GM18526 (cell line): ENCODE measurements around the gene JAKMIP3.

Source experiments
- POLR2A ChIP-seq: IDR thresholded peaks from 3 replicates; pipeline ENCODE4 v1.6.1; 2011; ENCODE audit not compliant: insufficient read length; ENCODE audit errors: extremely low read depth

The JAKMIP3 gene

GRCh38 chr10:132037676-132037975, 28.1 kb upstream of the JAKMIP3 start:
- no peak for TF ChIP-seq POLR2A

DNA sequence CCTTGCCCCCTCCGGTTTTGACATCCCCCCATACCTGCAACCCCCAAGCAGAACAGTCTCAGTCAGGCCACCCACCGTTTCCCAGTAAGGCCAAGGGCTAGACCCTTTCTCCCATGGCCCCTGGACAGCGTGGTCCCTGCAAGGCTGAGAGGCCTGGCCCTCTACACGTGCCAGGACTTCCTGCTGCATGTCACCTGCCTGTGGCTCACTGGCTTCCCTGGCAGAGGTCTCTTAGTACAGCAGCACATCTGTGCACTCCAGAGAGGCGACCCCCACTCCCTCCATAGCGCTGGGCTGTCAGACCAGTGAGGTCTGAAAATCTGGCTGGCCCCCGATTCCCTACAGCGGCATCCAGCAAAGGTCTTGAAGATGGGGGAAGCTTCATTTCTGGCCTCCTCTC, 26.4 kb upstream of the JAKMIP3 start:
- no peak for TF ChIP-seq POLR2A

DNA sequence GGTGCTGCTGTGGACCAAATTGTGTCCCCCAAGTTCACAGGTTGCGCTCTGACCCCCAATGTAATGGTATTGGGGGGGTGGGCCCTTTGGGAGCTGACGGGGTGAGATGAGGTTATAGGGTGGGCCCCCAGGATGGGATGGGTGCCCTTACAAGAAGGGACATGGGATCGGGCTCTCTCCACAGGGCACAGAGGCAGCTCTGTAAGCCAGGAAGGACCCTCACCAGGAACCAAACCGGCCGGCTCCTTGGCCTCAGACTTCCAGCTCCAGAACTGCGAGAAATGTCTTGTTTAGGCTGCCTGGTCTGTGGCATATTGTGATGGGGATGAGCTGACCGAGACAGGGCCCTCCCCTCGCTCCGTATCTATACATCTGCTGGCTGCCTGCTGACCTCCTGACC, 25.7 kb upstream of the JAKMIP3 start:
- TF ChIP-seq POLR2A = no peak

DNA sequence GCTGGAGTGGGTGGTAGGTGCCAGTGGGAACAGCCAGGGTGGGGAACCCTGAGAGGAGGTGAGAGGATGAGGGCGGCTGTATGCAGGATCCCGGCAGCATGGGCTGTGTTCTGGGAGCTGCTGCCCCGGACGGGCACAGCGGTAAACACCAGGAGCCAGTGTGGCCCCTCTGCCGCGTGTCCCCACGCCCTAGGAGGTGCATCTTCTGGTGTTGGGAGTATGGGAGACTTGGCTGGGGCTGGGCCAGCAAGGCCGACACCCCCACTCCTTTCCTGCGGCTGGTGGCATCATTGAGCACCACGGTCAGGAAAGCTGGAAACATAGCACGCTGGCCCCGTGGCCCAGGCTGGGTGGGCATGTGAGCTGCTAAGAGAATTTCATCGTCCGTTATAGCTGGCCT, 24.4 kb upstream of the JAKMIP3 start:
- TF ChIP-seq POLR2A = no peak

DNA sequence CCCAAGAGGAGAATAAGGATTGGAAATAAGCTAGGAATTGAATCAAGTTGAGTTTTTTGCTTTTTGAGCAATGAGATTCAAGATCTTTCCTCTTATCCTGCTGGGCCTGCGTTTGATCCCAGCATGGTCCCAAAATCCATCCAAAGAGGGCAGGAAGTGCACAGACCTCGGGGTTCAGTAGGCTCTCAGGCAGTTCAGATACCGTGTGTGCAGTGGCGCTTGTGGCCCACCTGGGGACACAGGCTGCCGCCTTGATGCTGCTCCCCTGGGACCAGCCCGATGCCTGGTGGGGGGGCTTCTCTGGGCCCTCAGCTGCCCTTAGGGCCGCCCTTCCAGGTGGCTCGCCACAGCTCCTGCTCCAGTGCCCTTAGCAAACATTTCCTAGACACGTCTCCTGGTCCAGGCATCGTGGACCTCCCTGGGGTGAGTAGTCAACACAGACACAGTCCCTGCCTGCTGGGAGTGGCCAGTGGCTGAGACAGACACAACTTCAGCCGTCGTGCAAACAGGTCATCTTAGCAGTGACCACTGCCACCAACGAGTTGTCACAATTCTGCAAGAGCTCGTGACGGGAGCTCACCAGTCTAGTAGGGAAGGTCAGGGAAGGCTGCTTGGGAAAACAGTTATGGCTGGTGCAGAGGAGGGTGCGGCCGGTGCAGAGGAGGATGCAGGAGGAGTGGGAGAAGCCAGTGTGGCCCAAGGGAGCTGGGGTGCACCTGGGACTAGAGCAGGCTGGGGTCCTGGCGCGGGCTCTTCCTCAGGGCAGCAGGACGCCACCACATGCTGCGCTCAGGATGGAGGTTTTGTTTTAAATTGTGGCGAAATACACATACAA, 21.7 kb upstream of the JAKMIP3 start:
- no peak for TF ChIP-seq POLR2A

GRCh38 chr10:132044803-132045202, 20.9 kb upstream of the JAKMIP3 start:
- TF ChIP-seq POLR2A = no peak

DNA sequence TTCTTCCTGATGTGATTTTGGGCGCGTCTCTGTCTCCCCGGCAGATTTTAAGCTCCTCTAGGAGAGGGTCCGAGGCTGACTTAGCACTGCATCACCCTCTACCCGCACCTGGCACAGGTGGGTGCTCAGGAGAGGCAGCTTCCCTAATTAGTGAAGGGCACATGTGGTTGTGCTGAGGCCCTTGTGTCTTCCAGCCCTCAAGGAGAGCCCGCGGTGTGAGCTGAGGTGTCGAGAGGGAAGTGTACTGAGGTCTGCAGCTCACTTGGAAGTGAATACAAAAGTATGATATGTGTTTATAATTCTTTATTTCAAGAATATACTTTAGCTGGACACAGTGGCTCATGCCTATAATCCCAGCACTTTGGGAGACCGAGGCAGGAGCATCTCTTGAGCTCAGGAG, 20.4 kb upstream of the JAKMIP3 start:
- TF ChIP-seq POLR2A = no peak

- no peak for TF ChIP-seq POLR2A
These were observed 18.0 kb upstream of the JAKMIP3 start for GRCh38 chr10:132047575-132048293.

GRCh38 chr10:132048294-132048667, 17.5 kb upstream of the JAKMIP3 start:
- no peak for TF ChIP-seq POLR2A

GRCh38 chr10:132050191-132050590, 15.6 kb upstream of the JAKMIP3 start:
- TF ChIP-seq POLR2A = no peak

DNA sequence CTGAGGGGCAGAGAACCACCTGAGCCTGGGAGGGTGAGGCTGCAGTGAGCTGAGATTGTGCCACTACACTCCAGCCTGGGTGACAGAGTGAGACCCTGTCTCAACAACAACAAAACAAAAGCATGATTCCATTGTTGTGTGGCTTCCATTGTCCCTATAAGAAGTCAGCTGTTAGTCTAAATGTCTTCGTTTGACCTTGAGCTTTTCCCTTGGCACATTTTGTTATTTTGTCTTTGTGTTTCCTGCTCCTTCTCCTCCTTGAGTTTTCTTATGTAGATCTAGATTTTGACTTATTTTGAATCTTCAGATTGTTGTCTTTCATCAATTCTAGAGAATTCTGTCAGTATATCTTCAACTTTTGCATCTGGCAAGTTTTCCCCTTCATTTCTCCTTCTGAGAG, 13.6 kb upstream of the JAKMIP3 start:
- no peak for TF ChIP-seq POLR2A

DNA sequence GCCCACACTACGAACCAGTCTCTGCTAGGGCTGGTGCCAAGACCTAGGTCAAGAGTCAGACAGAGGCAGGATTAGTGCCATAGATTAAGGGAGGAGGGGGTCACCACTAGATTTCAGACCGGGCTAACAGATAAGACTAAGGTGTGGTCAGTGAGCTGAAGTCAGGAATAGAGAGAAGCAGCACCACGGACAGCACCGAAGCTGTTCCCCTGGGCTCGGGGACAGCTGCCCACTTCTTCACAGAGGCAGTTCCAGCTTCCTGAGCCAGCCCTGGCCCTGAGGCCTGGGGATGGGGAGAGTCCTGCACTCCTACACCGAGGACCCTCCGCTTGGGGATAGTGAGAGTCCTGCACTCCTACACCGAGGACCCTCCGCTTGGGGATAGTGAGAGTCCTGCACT, 11.2 kb upstream of the JAKMIP3 start:
- no peak for TF ChIP-seq POLR2A

DNA sequence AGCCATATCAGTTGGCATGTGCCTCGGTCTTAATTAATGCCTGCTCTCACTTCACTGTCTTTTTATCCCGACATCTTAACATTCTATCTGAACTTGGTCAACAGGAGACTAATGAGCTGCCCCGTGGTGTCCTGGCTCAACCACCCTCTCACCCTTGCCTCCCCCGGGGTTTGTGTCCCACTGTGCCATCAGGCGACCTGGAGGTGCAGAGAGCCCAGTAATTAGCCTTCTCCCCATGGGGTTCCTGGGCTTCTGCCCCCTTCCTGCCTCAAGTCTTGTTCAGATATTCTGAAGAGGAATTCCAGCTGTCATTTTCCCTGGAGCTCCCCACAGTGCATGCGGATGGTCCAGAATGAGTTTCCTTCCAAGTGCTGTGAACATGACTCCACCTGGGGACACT, 10.1 kb upstream of the JAKMIP3 start:
- TF ChIP-seq POLR2A = no peak

GRCh38 chr10:132056663-132057062, 9.1 kb upstream of the JAKMIP3 start:
- TF ChIP-seq POLR2A = no peak

DNA sequence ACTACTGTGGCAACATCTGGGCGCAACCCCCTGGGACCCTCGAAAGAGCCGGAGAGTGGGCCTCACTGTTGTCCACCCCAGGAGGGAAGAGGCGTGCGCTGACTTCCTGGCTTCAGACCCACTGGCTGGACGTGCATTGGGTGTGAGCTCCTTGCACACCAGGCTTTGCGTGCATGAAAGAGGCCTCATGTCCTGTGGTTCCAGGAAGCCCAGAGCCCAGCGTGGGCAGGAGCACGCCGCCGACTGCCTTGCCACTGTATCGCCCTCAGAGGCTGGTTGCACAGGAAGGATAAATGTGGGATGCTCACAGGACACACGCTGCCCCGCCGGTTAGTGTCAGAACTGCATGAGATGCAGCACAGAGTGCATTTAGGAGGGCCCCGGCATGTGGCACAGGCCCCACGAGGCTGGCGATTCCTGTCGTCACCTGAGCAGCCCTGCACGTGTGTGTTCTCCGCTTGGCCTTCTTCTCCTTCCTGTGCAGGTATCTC, 8.5 kb upstream of the JAKMIP3 start:
- TF ChIP-seq POLR2A = no peak

GRCh38 chr10:132058111-132058745, 7.5 kb upstream of the JAKMIP3 start:
- no peak for TF ChIP-seq POLR2A
